NCI-H2081 treated with DMSO at 0.1 percent for 48 hours (cell line): ENCODE results near the gene CACNA2D2.

Experiments used
- DNase-seq: peaks from one replicate; lab custom pipeline; 2025; lab: John Stamatoyannopoulos, UW

CACNA2D2 gene

GRCh38 chr3:50345008-50345407 is 158.4 kb downstream of the CACNA2D2 start:
- no peak for DNase-seq

- no peak for DNase-seq
Measured at GRCh38 chr3:50342813-50343633, 160.4 kb downstream of the CACNA2D2 start.

- DNase-seq = no peak
Measured at GRCh38 chr3:50341996-50342650, 161.3 kb downstream of the CACNA2D2 start.

- no peak for DNase-seq
Measured at GRCh38 chr3:50341537-50341936, 161.9 kb downstream of the CACNA2D2 start.

- DNase-seq = no peak
Measured at GRCh38 chr3:50340448-50341329, 162.7 kb downstream of the CACNA2D2 start, which contains the start of gene RASSF1. Gene RASSF1 (minus strand): TSS chr3:50340836. CDS start chr3:50340805, 31 bp downstream.

GRCh38 chr3:50340147-50340447 is 163.3 kb downstream of the CACNA2D2 start:
- DNase-seq = no peak

- no peak for DNase-seq
Measured at GRCh38 chr3:50339485-50340146, 163.8 kb downstream of the CACNA2D2 start.

GRCh38 chr3:50338965-50339364 is 164.5 kb downstream of the CACNA2D2 start:
- DNase-seq = no peak

- DNase-seq = peak; percentile 88
Measured at GRCh38 chr3:50337175-50337861, 166.1 kb downstream of the CACNA2D2 start.

- DNase-seq = no peak
Measured at GRCh38 chr3:50336452-50337174, 166.8 kb downstream of the CACNA2D2 start.

- no peak for DNase-seq
Measured at GRCh38 chr3:50334339-50335075, 168.9 kb downstream of the CACNA2D2 start.

GRCh38 chr3:50333744-50334328 is 169.6 kb downstream of the CACNA2D2 start:
- no peak for DNase-seq

- no peak for DNase-seq
Measured at GRCh38 chr3:50331364-50331907, 172.0 kb downstream of the CACNA2D2 start.

- DNase-seq = no peak
Measured at GRCh38 chr3:50330330-50330729, 173.1 kb downstream of the CACNA2D2 start.

- peak; percentile 67 for DNase-seq
Measured at GRCh38 chr3:50327943-50328691, 175.3 kb downstream of the CACNA2D2 start, which contains the start of gene TUSC2. Gene TUSC2 (minus strand): TSS chr3:50328223. CDS start chr3:50328099, 124 bp downstream.

- no peak for DNase-seq
Measured at GRCh38 chr3:50327129-50327528, 176.3 kb downstream of the CACNA2D2 start.

- no peak for DNase-seq
Measured at GRCh38 chr3:50326182-50326541, 177.3 kb downstream of the CACNA2D2 start.

GRCh38 chr3:50325497-50326181 is 177.8 kb downstream of the CACNA2D2 start:
- DNase-seq = no peak
